HepG2 (cell line): ENCODE data around the gene ANO4. TPM values are rescaled to one million over a fixed set of nuclear protein-coding genes. Genes with fewer than 3 reads are reported as not detected.

Experiments
- ATAC-seq: fragments of 200-7000 bp; cut with Tn5 transposase; 3 replicates; pipeline ENCODE4 v1.9.1; 2020; ENCODE audit warnings: mild to moderate bottlenecking, moderate library complexity
- BruUV-seq: library from RNA; stranded (reverse); fragments of 400-500 nt; replicated peaks from 2 replicates; lab custom pipeline; 2021; lab: Mats Ljungman, UMichigan
- CTCF ChIA-PET: fragments of 300-600 bp; formaldehyde crosslinking; extraction: SDS; loops from one replicate; lab custom pipeline; 2021; ENCODE audit warnings: low total read pairs, inconsistent platforms, low intra/inter-chr PET ratio; lab: Yijun Ruan, JAX
- POLR2A ChIA-PET: fragments of 350-600 bp; sonication (Branson Sonifier 250); formaldehyde crosslinking; loops from one replicate; lab custom pipeline; 2020; ENCODE audit warnings: antibody characterized with exemption, inconsistent platforms; lab: Yijun Ruan, JAX
- DNase-seq: peaks from one replicate; pipeline ENCODE4 v3.0.0-alpha.2; 2015; ENCODE audit warnings: low spot score
- FAIRE-seq: peaks from 3 replicates; lab custom pipeline; 2011; peaks lifted over from hg19 to GRCh38; lab: Jason Lieb, UNC
- H2AFZ ChIP-seq: one replicate; pipeline ENCODE4 v1.6.1; 2011; ENCODE audit warnings: low read length, inconsistent platforms
- H3K27ac ChIP-seq: fragments of 300-600 bp; 3 replicates; pipeline ENCODE4 v1.8.0; 2011; ENCODE audit warnings: mixed run types, mild to moderate bottlenecking, mixed read lengths, low read length, inconsistent platforms; ENCODE audit not compliant: insufficient read depth; ENCODE audit errors: extremely low read length
- H3K27me3 ChIP-seq, 2 experiments: fragments of 200-600 bp in 1 of 2; 2 replicates in 1 of 2; 3 replicates in 1 of 2; pipeline versions ENCODE4 v1.6.0 to v1.8.0; 2011; ENCODE audit warnings: low read length in 2 of 2, mild to moderate bottlenecking in 2 of 2, moderate library complexity in 2 of 2, inconsistent platforms in 1 of 2; ENCODE audit not compliant: insufficient read depth in 2 of 2, control insufficient read depth in 1 of 2
- H3K36me3 ChIP-seq, 2 experiments: fragments of 200-600 bp in 1 of 2; replicated peaks in 1 of 2; 2 replicates in 1 of 2; 3 replicates in 1 of 2; pipeline versions ENCODE4 v1.5.1 to v1.8.0; 2011; ENCODE audit warnings: low read length in 2 of 2, inconsistent platforms in 1 of 2; ENCODE audit not compliant: insufficient read depth in 2 of 2, control insufficient read depth in 1 of 2
- H3K4me1 ChIP-seq: 2 replicates; pipeline ENCODE4 v1.5.1; 2012; ENCODE audit warnings: low read length, inconsistent platforms; ENCODE audit not compliant: insufficient read depth
- H3K4me2 ChIP-seq: 2 replicates; pipeline ENCODE4 v1.6.0; 2011; ENCODE audit warnings: low read depth, low read length, inconsistent platforms
- H3K4me3 ChIP-seq, 3 experiments: fragments of 200-600 bp in 1 of 3; sonication (generic), shearing (Covaris generic) in 1 of 3; replicated peaks in 1 of 3; 2 replicates each; pipeline ENCODE4 v1.5.1; 2011 to 2016; ENCODE audit warnings: low read length in 3 of 3, inconsistent platforms in 2 of 3, low read depth in 2 of 3, mild to moderate bottlenecking in 2 of 3, control low read depth in 1 of 3, mixed read lengths in 1 of 3; ENCODE audit not compliant: insufficient read depth in 1 of 3
- H3K79me2 ChIP-seq: one replicate; pipeline ENCODE4 v1.6.1; 2011; ENCODE audit warnings: low read length, inconsistent platforms; ENCODE audit not compliant: insufficient read depth
- H3K9ac ChIP-seq: 2 replicates; pipeline ENCODE4 v1.6.0; 2011; ENCODE audit warnings: mild to moderate bottlenecking, low read depth, low read length, inconsistent platforms; ENCODE audit not compliant: insufficient read depth
- H3K9me3 ChIP-seq: 2 replicates; pipeline ENCODE4 v1.5.1; 2012; ENCODE audit warnings: mild to moderate bottlenecking, low read length
- H4K20me1 ChIP-seq: 2 replicates; pipeline ENCODE4 v1.6.0; 2011; ENCODE audit warnings: inconsistent platforms, mild to moderate bottlenecking, low read length, moderate library complexity; ENCODE audit not compliant: insufficient read depth
- ADNP ChIP-seq: sonication (generic); formaldehyde crosslinking; IDR thresholded peaks from 2 replicates; pipeline ENCODE4 v1.4.0; 2020; ENCODE audit warnings: missing genetic modification reagents
- ARID2 ChIP-seq: sonication (generic); formaldehyde crosslinking; IDR thresholded peaks from 2 replicates; pipeline ENCODE4 v1.8.1; 2022; ENCODE audit warnings: mild to moderate bottlenecking, missing genetic modification reagents, borderline replicate concordance
- KAT8 ChIP-seq: IDR thresholded peaks from 2 replicates; pipeline ENCODE4 v1.6.1; 2016; ENCODE audit warnings: missing genetic modification reagents, missing compliant biosample characterization
- MEF2D ChIP-seq: sonication (generic); formaldehyde crosslinking; IDR thresholded peaks from 2 replicates; pipeline ENCODE4 v1.5.1; 2020; ENCODE audit warnings: mild to moderate bottlenecking, missing genetic modification reagents
- MTF2 ChIP-seq: sonication (generic); formaldehyde crosslinking; IDR thresholded peaks from 2 replicates; pipeline ENCODE4 v1.5.0; 2020; ENCODE audit warnings: missing genetic modification reagents, borderline replicate concordance
- SAFB2 ChIP-seq: sonication (generic); formaldehyde crosslinking; IDR thresholded peaks from 2 replicates; pipeline ENCODE4 v1.5.1; 2020; ENCODE audit warnings: missing genetic modification reagents, low read depth, mild to moderate bottlenecking, borderline replicate concordance
- SETDB1 ChIP-seq: sonication (generic); formaldehyde crosslinking; IDR thresholded peaks from 2 replicates; pipeline ENCODE4 v1.5.1; 2020; ENCODE audit warnings: missing genetic modification reagents, mild to moderate bottlenecking, borderline replicate concordance
- TBX3 ChIP-seq: fragments of 450-650 bp; IDR thresholded peaks from 2 replicates; pipeline ENCODE4 v1.6.1; 2017; ENCODE audit warnings: antibody characterized with exemption, mild to moderate bottlenecking, inconsistent platforms, borderline replicate concordance
- ZFP1 ChIP-seq: IDR thresholded peaks from 2 replicates; pipeline ENCODE4 v1.6.1; 2016
- ZNF20 ChIP-seq: sonication (generic); formaldehyde crosslinking; IDR thresholded peaks from 2 replicates; pipeline ENCODE4 v1.4.0; 2020; ENCODE audit warnings: mild to moderate bottlenecking, moderate library complexity, missing genetic modification reagents
- ZNF292 ChIP-seq: sonication (generic); formaldehyde crosslinking; IDR thresholded peaks from 2 replicates; pipeline ENCODE4 v1.8.1; 2022; ENCODE audit warnings: mild to moderate bottlenecking, low read depth, missing genetic modification reagents, borderline replicate concordance
- ZNF34 ChIP-seq: sonication (generic); formaldehyde crosslinking; IDR thresholded peaks from 2 replicates; pipeline ENCODE4 v1.4.0; 2020; ENCODE audit warnings: mild to moderate bottlenecking, missing genetic modification reagents, borderline replicate concordance
- ZNF746 ChIP-seq: sonication (generic); formaldehyde crosslinking; IDR thresholded peaks from 2 replicates; pipeline ENCODE4 v1.8.0; 2022; ENCODE audit warnings: mild to moderate bottlenecking, missing genetic modification reagents
- ZSCAN21 ChIP-seq: sonication (generic); formaldehyde crosslinking; IDR thresholded peaks from 2 replicates; pipeline ENCODE4 v1.8.0; 2022; ENCODE audit warnings: mild to moderate bottlenecking, missing genetic modification reagents, moderate library complexity, borderline replicate concordance
- ZSCAN31 ChIP-seq: sonication (generic); formaldehyde crosslinking; IDR thresholded peaks from 2 replicates; pipeline ENCODE4 v1.5.0; 2020; ENCODE audit warnings: low read depth, mild to moderate bottlenecking, missing genetic modification reagents
- WGBS: methylation state at CpG from one replicate; pipeline ENCODE4 v1.1.6; 2017; ENCODE audit warnings: low lambda C conversion rate; 5-methylcytosine and 5-hydroxymethylcytosine counted together
- in situ Hi-C: cut with HindIII; loops from 2 replicates; pipeline ENCODE4 v1.10.0; 2017; ENCODE audit warnings: low pct_unique_long_range_greater_than_20kb; ENCODE audit not compliant: extremely low pct_ligation_motif_present
- intact Hi-C: fragments of 100-400 bp; cut with micrococcal nuclease; formaldehyde crosslinking; loops from one replicate; pipeline ENCODE4 v1.10.0; 2022; ENCODE audit not compliant: unreplicated experiment
- polyA plus RNA-seq, 8 experiments: library from polyadenylated mRNA; depleted of rRNA in 3 of 8; stranded (reverse) in 7 of 8; unstranded in 1 of 8; fragments of >200 nt; fragmentation: Illumina TruSeq in 4 of 8; extraction: Trizol in 4 of 8; gene quantifications; 2 replicates each; pipeline versions ENCODE4 v1.2.1 to v1.2.3, GENCODE V29; 2011 to 2016; ENCODE audit warnings: low read depth in 4 of 8, missing spikeins in 1 of 8, mixed read lengths in 1 of 8; ENCODE audit not compliant: insufficient read depth in 1 of 8
- total RNA-seq, 5 experiments: library from RNA; depleted of rRNA; stranded (reverse); fragments of >200 nt; fragmentation: Illumina TruSeq; extraction: Trizol; gene quantifications; 2 replicates each; pipeline ENCODE4 v1.2.3, GENCODE V29; 2016; ENCODE audit warnings: low read depth in 1 of 5
- TF ChIP-seq, protein P1 (sequence below): sonication (generic); formaldehyde crosslinking; IDR thresholded peaks from 2 replicates; pipeline ENCODE4 v1.5.0; 2020; ENCODE audit warnings: mild to moderate bottlenecking, missing genetic modification reagents
- TF ChIP-seq, protein P2 (sequence below): IDR thresholded peaks from 2 replicates; pipeline ENCODE4 v1.6.1; 2016; ENCODE audit warnings: missing biosample characterization, missing genetic modification reagents, low read depth
- TF ChIP-seq, protein P3 (sequence below): sonication (generic); formaldehyde crosslinking; IDR thresholded peaks from 2 replicates; pipeline ENCODE4 v1.4.0; 2020; ENCODE audit warnings: mild to moderate bottlenecking, missing genetic modification reagents

Gene ANO4
- total and polyA plus RNA-seq, 2 of the 13 experiments (the other 11 are each of a cell fraction or from before 2014, with no cell fraction given): not detected

DNA sequence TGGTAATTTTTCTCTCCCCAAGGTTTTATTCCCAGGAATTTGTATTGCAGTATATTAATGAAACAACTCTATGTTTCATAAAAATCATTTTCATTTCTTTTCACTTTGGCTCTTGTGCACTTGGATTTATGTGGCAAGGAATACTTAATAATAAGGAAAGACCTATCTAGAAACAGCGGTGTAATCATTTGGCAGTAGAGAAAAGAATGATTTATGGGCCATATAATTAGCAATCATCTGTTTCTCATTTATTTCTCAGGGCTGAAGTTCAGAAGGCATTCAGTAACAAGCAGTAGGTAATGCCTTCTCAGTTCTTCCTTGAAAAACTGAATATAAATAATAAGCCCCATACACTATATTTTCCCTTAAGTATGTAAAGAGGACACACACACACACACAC lies 172.6 kb downstream of the ANO4 start:
- Histone ChIP-seq H3K79me2 (no peaks in the 10 kb centered on the region), H4K20me1 (no peaks in the 10 kb centered on the region), H3K4me1 (no peaks in the 10 kb centered on the region), H3K4me3 (no peak overlapping the region), H3K36me3 (no peaks in the 10 kb centered on the region), H3K4me2 (no peak overlapping the region), H3K9me3 (no peaks in the 10 kb centered on the region), H3K9ac (no peak overlapping the region), H3K27me3 (no peaks in the 10 kb centered on the region), H3K27ac (no peak overlapping the region), H2AFZ (no peak overlapping the region)
- 0% methylated on average over 1 of the region's 1 CpG for WGBS
- FAIRE-seq (no peak), DNase-seq (no peak), ATAC-seq (no peak)
- CTCF ChIA-PET: no interaction called here
- intact Hi-C loops: loop anchor here (10.0 kb wide), 1 partner anchor 122 kb away; no protein-coding TSS in a partner anchor
- TF ChIP-seq ADNP (CRISPR knock-in tag) (no peak), MEF2D (CRISPR knock-in tag) (no peak), ZSCAN31 (CRISPR knock-in tag) (no peak), SAFB2 (CRISPR knock-in tag) (no peak), SETDB1 (no peak), KAT8 (CRISPR knock-in tag) (no peak), ZNF292 (CRISPR knock-in tag) (no peak), TBX3 (no peak), MTF2 (CRISPR knock-in tag) (no peak), ZNF20 (CRISPR knock-in tag) (no peak), ZNF34 (CRISPR knock-in tag) (no peak), ZSCAN21 (no peak), ARID2 (CRISPR knock-in tag) (no peak), ZNF746 (no peak), ZFP1 (CRISPR knock-in tag) (no peak)
- TF ChIP-seq, protein P1, sequence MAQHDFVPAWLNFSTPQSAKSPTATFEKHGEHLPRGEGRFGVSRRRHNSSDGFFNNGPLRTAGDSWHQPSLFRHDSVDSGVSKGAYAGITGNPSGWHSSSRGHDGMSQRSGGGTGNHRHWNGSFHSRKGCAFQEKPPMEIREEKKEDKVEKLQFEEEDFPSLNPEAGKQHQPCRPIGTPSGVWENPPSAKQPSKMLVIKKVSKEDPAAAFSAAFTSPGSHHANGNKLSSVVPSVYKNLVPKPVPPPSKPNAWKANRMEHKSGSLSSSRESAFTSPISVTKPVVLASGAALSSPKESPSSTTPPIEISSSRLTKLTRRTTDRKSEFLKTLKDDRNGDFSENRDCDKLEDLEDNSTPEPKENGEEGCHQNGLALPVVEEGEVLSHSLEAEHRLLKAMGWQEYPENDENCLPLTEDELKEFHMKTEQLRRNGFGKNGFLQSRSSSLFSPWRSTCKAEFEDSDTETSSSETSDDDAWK (CRISPR knock-in tag): no peak
- TF ChIP-seq, protein P2, sequence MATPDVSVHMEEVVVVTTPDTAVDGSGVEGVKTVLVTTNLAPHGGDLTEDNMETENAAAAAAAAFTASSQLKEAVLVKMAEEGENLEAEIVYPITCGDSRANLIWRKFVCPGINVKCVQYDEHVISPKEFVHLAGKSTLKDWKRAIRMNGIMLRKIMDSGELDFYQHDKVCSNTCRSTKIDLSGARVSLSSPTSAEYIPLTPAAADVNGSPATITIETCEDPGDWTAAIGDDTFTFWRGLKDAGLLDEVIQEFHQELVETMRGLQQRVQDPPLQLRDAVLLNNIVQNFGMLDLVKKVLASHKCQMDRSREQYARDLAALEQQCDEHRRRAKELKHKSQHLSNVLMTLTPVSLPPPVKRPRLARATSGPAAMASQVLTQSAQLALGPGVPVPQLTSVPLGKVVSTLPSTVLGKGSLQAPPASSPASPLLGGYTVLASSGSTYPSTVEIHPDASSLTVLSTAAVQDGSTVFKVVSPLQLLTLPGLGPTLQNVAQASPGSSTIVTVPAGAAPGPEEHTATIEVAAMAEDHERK (CRISPR knock-in tag): no peak
- TF ChIP-seq, protein P3, sequence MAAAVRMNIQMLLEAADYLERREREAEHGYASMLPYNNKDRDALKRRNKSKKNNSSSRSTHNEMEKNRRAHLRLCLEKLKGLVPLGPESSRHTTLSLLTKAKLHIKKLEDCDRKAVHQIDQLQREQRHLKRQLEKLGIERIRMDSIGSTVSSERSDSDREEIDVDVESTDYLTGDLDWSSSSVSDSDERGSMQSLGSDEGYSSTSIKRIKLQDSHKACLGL (CRISPR knock-in tag): no peak
- POLR2A ChIA-PET: no interaction called here
- in situ Hi-C loops: no loop called here
- BruUV-seq: no TSS peak
